ENCODE measurements around the gene SPDYC. TPM values are rescaled to one million over a fixed set of nuclear protein-coding genes. Genes with fewer than 3 reads are reported as not detected.

SPDYC gene
- total RNA-seq, 1 experiment from 2014 or later, result not detected

DNA sequence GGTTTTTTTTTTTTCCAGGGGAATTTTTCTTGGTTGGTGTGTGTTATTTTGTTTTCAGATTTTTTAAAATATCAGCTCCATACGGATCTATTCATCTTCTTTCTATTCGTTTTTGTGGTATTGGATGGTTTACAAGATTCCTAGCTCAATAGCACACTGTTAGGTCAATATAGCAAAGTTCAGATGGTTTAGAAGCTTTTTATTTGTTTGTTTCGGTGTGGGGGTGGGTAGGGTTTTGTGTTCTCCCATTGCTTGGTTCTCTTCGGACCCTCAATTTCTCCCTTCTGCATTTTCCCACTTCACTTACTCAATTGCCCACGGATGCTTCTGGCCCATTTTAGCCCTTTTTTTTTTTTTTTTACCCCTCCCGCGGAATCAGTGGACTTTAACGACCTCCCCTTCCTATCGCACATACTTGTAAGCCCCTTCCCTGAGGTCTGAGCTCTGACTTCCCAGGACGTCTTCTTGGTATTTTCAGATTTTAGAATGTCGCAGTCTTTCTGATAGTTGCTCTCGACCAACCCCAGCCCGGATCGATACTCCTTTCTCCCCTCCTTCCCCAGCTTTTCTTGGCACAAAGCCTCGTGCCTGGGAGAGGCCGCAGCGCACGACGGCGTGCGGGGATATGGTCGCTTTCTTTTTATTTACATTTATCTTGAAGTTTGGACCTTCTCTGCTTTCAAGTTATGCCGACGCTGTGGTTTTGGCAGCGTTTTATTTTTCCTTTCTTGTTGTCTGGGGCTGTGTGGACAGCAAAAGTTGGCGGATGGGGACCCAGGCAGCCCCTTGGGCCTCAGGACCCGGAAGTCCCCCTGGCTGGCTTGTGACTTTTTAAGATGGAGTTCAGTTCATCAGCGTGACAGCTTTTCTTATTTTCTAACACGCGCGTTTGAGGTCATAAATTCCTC, 4.4 kb upstream of the SPDYC start:
- Mint-ChIP-seq H3K27ac (ENCODE audit: unreplicated experiment) (peak overlapping the region; percentile 79), H3K27me3 (ENCODE audit: insufficient read depth, unreplicated experiment) (no peaks in the 10 kb centered on the region), H3K9me3 (ENCODE audit: unreplicated experiment) (no peaks in the 10 kb centered on the region), H3K4me3 (ENCODE audit: unreplicated experiment) (peak overlapping the region; percentile 68), H3K36me3 (ENCODE audit: insufficient read depth, unreplicated experiment) (peaks cover 10% of the 10 kb centered on the region), H3K4me1 (ENCODE audit: low read depth, unreplicated experiment) (peaks cover 8% of the 10 kb centered on the region)
- DNase-seq, result peak in 1 of 2 experiments; percentile 56
- Histone ChIP-seq H3K4me3 (ENCODE audit: low read depth, low read length) (peak overlapping the region; percentile 30), H3K36me3 (ENCODE audit: control insufficient read depth, insufficient read depth, low read length) (no peaks in the 10 kb centered on the region), H3K9me3 (no peaks in the 10 kb centered on the region), H3K27me3 (replicated peaks; ENCODE audit: control insufficient read depth, insufficient read depth, low read length) (no peaks in the 10 kb centered on the region), H3K4me1 (no peaks in the 10 kb centered on the region)
- no TSS peak for BruUV-seq (replicated peaks)
- intact Hi-C loops (cut with micrococcal nuclease; ENCODE audit: unreplicated experiment), result no loop called here
- ChIA-PET POLR2A (interaction anchor here (0.6 to 1.8 kb wide), 5 partner anchors 9 to 564 kb away, joined by 3 to 7 read pairs (median 3); partner anchors contain the start of genes FAU, MRPL49 and TM7SF2), CTCF (interaction anchor here (0.6 to 1.1 kb wide), 7 partner anchors 13 to 1951 kb away, joined by 3 to 9 read pairs (median 4); partner anchors contain the start of genes CAPN1, FAU and MRPL49)
- TF ChIP-seq, protein P1, sequence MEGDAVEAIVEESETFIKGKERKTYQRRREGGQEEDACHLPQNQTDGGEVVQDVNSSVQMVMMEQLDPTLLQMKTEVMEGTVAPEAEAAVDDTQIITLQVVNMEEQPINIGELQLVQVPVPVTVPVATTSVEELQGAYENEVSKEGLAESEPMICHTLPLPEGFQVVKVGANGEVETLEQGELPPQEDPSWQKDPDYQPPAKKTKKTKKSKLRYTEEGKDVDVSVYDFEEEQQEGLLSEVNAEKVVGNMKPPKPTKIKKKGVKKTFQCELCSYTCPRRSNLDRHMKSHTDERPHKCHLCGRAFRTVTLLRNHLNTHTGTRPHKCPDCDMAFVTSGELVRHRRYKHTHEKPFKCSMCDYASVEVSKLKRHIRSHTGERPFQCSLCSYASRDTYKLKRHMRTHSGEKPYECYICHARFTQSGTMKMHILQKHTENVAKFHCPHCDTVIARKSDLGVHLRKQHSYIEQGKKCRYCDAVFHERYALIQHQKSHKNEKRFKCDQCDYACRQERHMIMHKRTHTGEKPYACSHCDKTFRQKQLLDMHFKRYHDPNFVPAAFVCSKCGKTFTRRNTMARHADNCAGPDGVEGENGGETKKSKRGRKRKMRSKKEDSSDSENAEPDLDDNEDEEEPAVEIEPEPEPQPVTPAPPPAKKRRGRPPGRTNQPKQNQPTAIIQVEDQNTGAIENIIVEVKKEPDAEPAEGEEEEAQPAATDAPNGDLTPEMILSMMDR (IDR thresholded peaks at IDR 0.05; ENCODE audit: insufficient read depth in 1 of 2, low read depth in 1 of 2, low read length in 1 of 2, severe bottlenecking in 1 of 2, unreplicated experiment in 1 of 2), result no peak

DNA sequence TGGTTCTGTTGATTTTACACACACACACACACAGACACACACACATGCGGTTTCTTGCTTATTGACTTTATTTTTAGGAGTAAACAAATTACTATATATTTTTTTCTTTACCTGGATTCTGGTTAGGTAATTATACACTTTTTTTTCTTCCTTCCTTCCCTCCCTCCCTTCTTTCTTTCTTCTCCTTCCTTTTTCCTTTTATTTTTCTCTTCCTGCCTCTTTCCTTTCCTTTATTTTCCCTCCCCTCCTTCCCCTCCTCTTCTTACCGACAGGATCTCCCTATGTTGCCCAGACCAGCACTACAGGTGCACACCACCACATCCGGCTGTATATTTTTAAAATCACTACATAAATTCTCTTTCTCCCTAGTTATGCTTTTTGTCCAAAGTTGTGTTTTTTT, 3.1 kb upstream of the SPDYC start:
- intact Hi-C loops (cut with micrococcal nuclease; ENCODE audit: unreplicated experiment), result no loop called here
- no peaks in the 10 kb centered on the region for H3K4me1 ChIP-seq
- TF ChIP-seq, protein P1 (IDR thresholded peaks at IDR 0.05; ENCODE audit: insufficient read depth in 1 of 2, low read depth in 1 of 2, low read length in 1 of 2, severe bottlenecking in 1 of 2, unreplicated experiment in 1 of 2), result no peak
- H3K4me3 ChIP-seq (ENCODE audit: low read depth, low read length), result peak overlapping the region; percentile 30; the same call in 1 of the 2 replicates
- CTCF ChIA-PET, result no interaction called here
- Mint-ChIP-seq H3K27ac (ENCODE audit: unreplicated experiment) (peak overlapping the region; percentile 79), H3K9me3 (ENCODE audit: unreplicated experiment) (no peaks in the 10 kb centered on the region), H3K36me3 (ENCODE audit: insufficient read depth, unreplicated experiment) (peaks cover 10% of the 10 kb centered on the region), H3K4me3 (ENCODE audit: unreplicated experiment) (peak overlapping the region; percentile 68), H3K4me1 (ENCODE audit: low read depth, unreplicated experiment) (peaks cover 8% of the 10 kb centered on the region), H3K27me3 (ENCODE audit: insufficient read depth, unreplicated experiment) (no peaks in the 10 kb centered on the region)
- H3K36me3 ChIP-seq (ENCODE audit: control insufficient read depth, insufficient read depth, low read length), result no peaks in the 10 kb centered on the region
- no peak for DNase-seq
- no peaks in the 10 kb centered on the region for H3K27me3 ChIP-seq (replicated peaks; ENCODE audit: control insufficient read depth, insufficient read depth, low read length)
- POLR2A ChIA-PET, result no interaction called here
- H3K9me3 ChIP-seq, result no peaks in the 10 kb centered on the region
- BruUV-seq (replicated peaks), result no TSS peak

DNA sequence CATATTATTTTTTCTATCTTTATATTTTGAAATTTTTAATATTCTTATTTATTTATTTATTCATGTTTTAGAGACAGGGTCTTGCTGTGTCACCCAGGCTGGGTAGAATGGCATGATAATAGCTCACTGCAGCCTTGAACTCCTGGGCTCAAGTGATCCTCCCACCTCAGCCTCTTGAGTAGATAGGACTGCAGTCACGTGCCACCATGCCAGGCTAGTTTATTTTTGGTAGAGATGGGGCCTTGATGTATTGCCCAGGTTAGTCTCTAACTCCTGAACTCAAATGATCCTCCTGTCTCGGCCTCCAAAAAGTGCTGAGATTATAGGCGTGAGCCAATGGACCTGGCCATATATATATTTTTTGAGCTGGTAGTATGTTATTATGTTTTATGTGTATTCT, 2.4 kb upstream of the SPDYC start:
- BruUV-seq (replicated peaks), result no TSS peak
- Mint-ChIP-seq H3K9me3 (ENCODE audit: unreplicated experiment) (no peaks in the 10 kb centered on the region), H3K4me3 (ENCODE audit: unreplicated experiment) (no peak overlapping the region), H3K27ac (ENCODE audit: unreplicated experiment) (no peak overlapping the region), H3K4me1 (ENCODE audit: low read depth, unreplicated experiment) (peaks cover 8% of the 10 kb centered on the region), H3K27me3 (ENCODE audit: insufficient read depth, unreplicated experiment) (no peaks in the 10 kb centered on the region), H3K36me3 (ENCODE audit: insufficient read depth, unreplicated experiment) (peaks cover 10% of the 10 kb centered on the region)
- no peaks in the 10 kb centered on the region for H3K36me3 ChIP-seq (ENCODE audit: control insufficient read depth, insufficient read depth, low read length)
- TF ChIP-seq, protein P1 (IDR thresholded peaks at IDR 0.05; ENCODE audit: insufficient read depth in 1 of 2, low read depth in 1 of 2, low read length in 1 of 2, severe bottlenecking in 1 of 2, unreplicated experiment in 1 of 2), result no peak
- H3K4me1 ChIP-seq, result no peaks in the 10 kb centered on the region
- no peaks in the 10 kb centered on the region for H3K27me3 ChIP-seq (replicated peaks; ENCODE audit: control insufficient read depth, insufficient read depth, low read length)
- no peaks in the 10 kb centered on the region for H3K9me3 ChIP-seq
- ChIA-PET CTCF (no interaction called here), POLR2A (no interaction called here)
- H3K4me3 ChIP-seq (ENCODE audit: low read depth, low read length), result no peak overlapping the region
- no peak for DNase-seq
- intact Hi-C loops (cut with micrococcal nuclease; ENCODE audit: unreplicated experiment), result no loop called here

Measured in Caco-2 (cell line).